ENCODE results near the gene VDR.

VDR gene

GRCh38 chr12:47891356-47891755, 13.4 kb downstream of the VDR start:
- ATAC-seq: no peak
- no peak for TF ChIP-seq ARNTL (CRISPR knock-in tag; IDR thresholded peaks at IDR 0.05; ENCODE audit: borderline replicate concordance, low read depth)
- TF ChIP-seq, protein P1, sequence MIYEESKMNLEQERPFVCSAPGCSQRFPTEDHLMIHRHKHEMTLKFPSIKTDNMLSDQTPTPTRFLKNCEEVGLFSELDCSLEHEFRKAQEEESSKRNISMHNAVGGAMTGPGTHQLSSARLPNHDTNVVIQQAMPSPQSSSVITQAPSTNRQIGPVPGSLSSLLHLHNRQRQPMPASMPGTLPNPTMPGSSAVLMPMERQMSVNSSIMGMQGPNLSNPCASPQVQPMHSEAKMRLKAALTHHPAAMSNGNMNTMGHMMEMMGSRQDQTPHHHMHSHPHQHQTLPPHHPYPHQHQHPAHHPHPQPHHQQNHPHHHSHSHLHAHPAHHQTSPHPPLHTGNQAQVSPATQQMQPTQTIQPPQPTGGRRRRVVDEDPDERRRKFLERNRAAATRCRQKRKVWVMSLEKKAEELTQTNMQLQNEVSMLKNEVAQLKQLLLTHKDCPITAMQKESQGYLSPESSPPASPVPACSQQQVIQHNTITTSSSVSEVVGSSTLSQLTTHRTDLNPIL (CRISPR knock-in tag; IDR thresholded peaks at IDR 0.05; ENCODE audit: low read depth): no peak
- TF ChIP-seq ZNF70 (CRISPR knock-in tag; IDR thresholded peaks at IDR 0.05): no peak
- TF ChIP-seq ISL1 (CRISPR knock-in tag; IDR thresholded peaks at IDR 0.05): no peak
- TF ChIP-seq, protein P2, sequence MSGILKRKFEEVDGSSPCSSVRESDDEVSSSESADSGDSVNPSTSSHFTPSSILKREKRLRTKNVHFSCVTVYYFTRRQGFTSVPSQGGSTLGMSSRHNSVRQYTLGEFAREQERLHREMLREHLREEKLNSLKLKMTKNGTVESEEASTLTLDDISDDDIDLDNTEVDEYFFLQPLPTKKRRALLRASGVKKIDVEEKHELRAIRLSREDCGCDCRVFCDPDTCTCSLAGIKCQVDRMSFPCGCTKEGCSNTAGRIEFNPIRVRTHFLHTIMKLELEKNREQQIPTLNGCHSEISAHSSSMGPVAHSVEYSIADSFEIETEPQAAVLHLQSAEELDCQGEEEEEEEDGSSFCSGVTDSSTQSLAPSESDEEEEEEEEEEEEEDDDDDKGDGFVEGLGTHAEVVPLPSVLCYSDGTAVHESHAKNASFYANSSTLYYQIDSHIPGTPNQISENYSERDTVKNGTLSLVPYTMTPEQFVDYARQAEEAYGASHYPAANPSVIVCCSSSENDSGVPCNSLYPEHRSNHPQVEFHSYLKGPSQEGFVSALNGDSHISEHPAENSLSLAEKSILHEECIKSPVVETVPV (CRISPR knock-in tag; IDR thresholded peaks at IDR 0.05): no peak
- no peak for TF ChIP-seq RARB (CRISPR knock-in tag; IDR thresholded peaks at IDR 0.05)
- TF ChIP-seq TOX (CRISPR knock-in tag; IDR thresholded peaks at IDR 0.05; ENCODE audit: borderline replicate concordance): no peak
- no peak for TF ChIP-seq TSHZ2 (CRISPR knock-in tag; IDR thresholded peaks at IDR 0.05)
- no peak for TF ChIP-seq BACH2 (CRISPR knock-in tag; IDR thresholded peaks at IDR 0.05; ENCODE audit: borderline replicate concordance)
- no peak for TF ChIP-seq OSR1 (CRISPR knock-in tag; IDR thresholded peaks at IDR 0.05)
- no peak for TF ChIP-seq ZFP30 (CRISPR knock-in tag; IDR thresholded peaks at IDR 0.05)

- ATAC-seq: no peak
- TF ChIP-seq, protein P1 (CRISPR knock-in tag; IDR thresholded peaks at IDR 0.05; ENCODE audit: low read depth): no peak
- TF ChIP-seq ZC3H10 (CRISPR knock-in tag; IDR thresholded peaks at IDR 0.05) (no peak), CSDC2 (CRISPR knock-in tag; IDR thresholded peaks at IDR 0.05) (no peak), TOX (CRISPR knock-in tag; IDR thresholded peaks at IDR 0.05; ENCODE audit: borderline replicate concordance) (no peak), ZFP30 (CRISPR knock-in tag; IDR thresholded peaks at IDR 0.05) (no peak), GLIS3 (CRISPR knock-in tag; IDR thresholded peaks at IDR 0.05) (no peak), TSHZ2 (CRISPR knock-in tag; IDR thresholded peaks at IDR 0.05) (no peak), ZNF70 (CRISPR knock-in tag; IDR thresholded peaks at IDR 0.05) (no peak), OSR1 (CRISPR knock-in tag; IDR thresholded peaks at IDR 0.05) (no peak), RARB (CRISPR knock-in tag; IDR thresholded peaks at IDR 0.05) (no peak), ZFP3 (CRISPR knock-in tag; IDR thresholded peaks at IDR 0.05) (no peak), BACH2 (CRISPR knock-in tag; IDR thresholded peaks at IDR 0.05; ENCODE audit: borderline replicate concordance) (no peak), ESRRG (CRISPR knock-in tag; IDR thresholded peaks at IDR 0.05) (no peak), TCF4 (CRISPR knock-in tag; IDR thresholded peaks at IDR 0.05; ENCODE audit: borderline replicate concordance) (no peak), ZNF8 (CRISPR knock-in tag; IDR thresholded peaks at IDR 0.05) (no peak), PPARA (CRISPR knock-in tag; IDR thresholded peaks at IDR 0.05; ENCODE audit: borderline replicate concordance) (no peak), ISL1 (CRISPR knock-in tag; IDR thresholded peaks at IDR 0.05) (no peak), SNAI2 (CRISPR knock-in tag; IDR thresholded peaks at IDR 0.05) (no peak)
- TF ChIP-seq, protein P3, sequence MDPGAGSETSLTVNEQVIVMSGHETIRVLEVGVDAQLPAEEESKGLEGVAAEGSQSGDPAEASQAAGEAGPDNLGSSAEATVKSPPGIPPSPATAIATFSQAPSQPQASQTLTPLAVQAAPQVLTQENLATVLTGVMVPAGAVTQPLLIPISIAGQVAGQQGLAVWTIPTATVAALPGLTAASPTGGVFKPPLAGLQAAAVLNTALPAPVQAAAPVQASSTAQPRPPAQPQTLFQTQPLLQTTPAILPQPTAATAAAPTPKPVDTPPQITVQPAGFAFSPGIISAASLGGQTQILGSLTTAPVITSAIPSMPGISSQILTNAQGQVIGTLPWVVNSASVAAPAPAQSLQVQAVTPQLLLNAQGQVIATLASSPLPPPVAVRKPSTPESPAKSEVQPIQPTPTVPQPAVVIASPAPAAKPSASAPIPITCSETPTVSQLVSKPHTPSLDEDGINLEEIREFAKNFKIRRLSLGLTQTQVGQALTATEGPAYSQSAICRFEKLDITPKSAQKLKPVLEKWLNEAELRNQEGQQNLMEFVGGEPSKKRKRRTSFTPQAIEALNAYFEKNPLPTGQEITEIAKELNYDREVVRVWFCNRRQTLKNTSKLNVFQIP (CRISPR knock-in tag; IDR thresholded peaks at IDR 0.05; ENCODE audit: borderline replicate concordance, low read depth): no peak
- TF ChIP-seq, protein P4, sequence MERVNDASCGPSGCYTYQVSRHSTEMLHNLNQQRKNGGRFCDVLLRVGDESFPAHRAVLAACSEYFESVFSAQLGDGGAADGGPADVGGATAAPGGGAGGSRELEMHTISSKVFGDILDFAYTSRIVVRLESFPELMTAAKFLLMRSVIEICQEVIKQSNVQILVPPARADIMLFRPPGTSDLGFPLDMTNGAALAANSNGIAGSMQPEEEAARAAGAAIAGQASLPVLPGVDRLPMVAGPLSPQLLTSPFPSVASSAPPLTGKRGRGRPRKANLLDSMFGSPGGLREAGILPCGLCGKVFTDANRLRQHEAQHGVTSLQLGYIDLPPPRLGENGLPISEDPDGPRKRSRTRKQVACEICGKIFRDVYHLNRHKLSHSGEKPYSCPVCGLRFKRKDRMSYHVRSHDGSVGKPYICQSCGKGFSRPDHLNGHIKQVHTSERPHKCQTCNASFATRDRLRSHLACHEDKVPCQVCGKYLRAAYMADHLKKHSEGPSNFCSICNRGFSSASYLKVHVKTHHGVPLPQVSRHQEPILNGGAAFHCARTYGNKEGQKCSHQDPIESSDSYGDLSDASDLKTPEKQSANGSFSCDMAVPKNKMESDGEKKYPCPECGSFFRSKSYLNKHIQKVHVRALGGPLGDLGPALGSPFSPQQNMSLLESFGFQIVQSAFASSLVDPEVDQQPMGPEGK (CRISPR knock-in tag; IDR thresholded peaks at IDR 0.05; ENCODE audit: borderline replicate concordance): no peak
Measured at GRCh38 chr12:47889040-47889439, 15.8 kb downstream of the VDR start.
